Spleen (tissue), 11 donors: Measurements from ENCODE around the gene KCNE3. TPM values are rescaled to one million over a fixed set of nuclear protein-coding genes. Genes with fewer than 3 reads are reported as not detected.

Source experiments
- DNase-seq: peaks from one replicate; pipeline ENCODE4 v3.0.0-alpha.2; 2020
- H3K27ac ChIP-seq, 8 donors: fragments of 200-600 bp; sonication (generic) in 7 of 8; 1 replicate in 4 of 8; 2 replicates in 4 of 8; pipeline versions ENCODE4 v1.5.0 to v1.8.0; 2016 to 2021; ENCODE audit warnings: inconsistent platforms in 4 of 8, mild to moderate bottlenecking in 4 of 8, moderate library complexity in 1 of 8
- H3K27me3 ChIP-seq, 7 donors: fragments of 200-600 bp; sonication (generic) in 6 of 7; replicated peaks in 1 of 7; 1 replicate in 4 of 7; 2 replicates in 3 of 7; pipeline versions ENCODE4 v1.5.0 to v1.8.0; 2016 to 2021; ENCODE audit warnings: inconsistent platforms in 3 of 7, mild to moderate bottlenecking in 1 of 7
- H3K36me3 ChIP-seq, 6 donors: fragments of 200-600 bp; sonication (generic) in 5 of 6; 1 replicate in 4 of 6; 2 replicates in 2 of 6; pipeline versions ENCODE4 v1.5.0 to v1.8.0; 2016 to 2021; ENCODE audit warnings: inconsistent platforms in 2 of 6
- H3K4me1 ChIP-seq, 6 donors: fragments of 200-600 bp; sonication (generic) in 5 of 6; 1 replicate in 3 of 6; 2 replicates in 3 of 6; pipeline versions ENCODE4 v1.5.0 to v1.8.0; 2016 to 2021; ENCODE audit warnings: inconsistent platforms in 3 of 6
- H3K4me3 ChIP-seq, 8 donors: fragments of 200-600 bp; sonication (generic) in 7 of 8; 1 replicate in 4 of 8; 2 replicates in 4 of 8; pipeline versions ENCODE4 v1.5.0 to v1.8.0; 2016 to 2021; ENCODE audit warnings: inconsistent platforms in 4 of 8, mild to moderate bottlenecking in 4 of 8, moderate library complexity in 2 of 8
- H3K9me3 ChIP-seq, 8 donors: fragments of 200-600 bp; sonication (generic) in 7 of 8; 1 replicate in 4 of 8; 2 replicates in 4 of 8; pipeline versions ENCODE4 v1.5.0 to v1.8.0; 2016 to 2021; ENCODE audit warnings: inconsistent platforms in 4 of 8
- POLR2A ChIP-seq, 3 donors: fragments of 450-650 bp; IDR thresholded peaks; one replicate each; pipeline ENCODE4 v1.5.1; 2017; ENCODE audit warnings: antibody characterized with exemption in 3 of 3, mild to moderate bottlenecking in 1 of 3
- POLR2AphosphoS5 ChIP-seq, 3 donors: sonication (generic); formaldehyde crosslinking; IDR thresholded peaks; one replicate each; pipeline ENCODE4 v1.5.1; 2017; ENCODE audit warnings: antibody characterized with exemption in 3 of 3
- WGBS, 5 donors: extraction: QIAGEN DNeasy Blood & Tissue Kit in 3 of 5; methylation state at CpG; one replicate each; pipeline versions ENCODE4 v1.1.5 to v1.1.7; 2013 to 2018; 5-methylcytosine and 5-hydroxymethylcytosine counted together
- intact Hi-C: fragments of 100-400 bp; cut with DNase I; formaldehyde crosslinking; loops from one replicate; pipeline ENCODE4 v1.15.0; 2023; ENCODE audit warnings: low total_unique reads
- polyA plus RNA-seq, 3 donors: library from polyadenylated mRNA; stranded (reverse); fragments of 200-250 nt; gene quantifications; one replicate each; pipeline ENCODE4 v1.2.1, GENCODE V29; 2013
- total RNA-seq, 7 donors: library from RNA; depleted of rRNA in 3 of 7; stranded (reverse); fragments of >200 nt in 3 of 7; fragmentation: NEBNext Ultra II Directional in 4 of 7; extraction: Animal tissue kit (Norgen Biotek cat#: 25700) in 4 of 7; gene quantifications; one replicate each; pipeline versions ENCODE4 v1.1.0 to v1.2.1, GENCODE V29; 2016 to 2021
- TF ChIP-seq, protein P1 (sequence below), 11 experiments: fragments of 200-600 bp in 7 of 11; fragments of 450-650 bp in 4 of 11; sonication (generic) in 4 of 11; IDR thresholded peaks in 8 of 11; conservative IDR thresholded peaks in 3 of 11; 1 replicate in 7 of 11; 2 replicates in 4 of 11; pipeline versions ENCODE4 v1.4.0 to v1.8.0; 2016 to 2021; ENCODE audit warnings: antibody characterized with exemption in 11 of 11, inconsistent platforms in 4 of 11, mild to moderate bottlenecking in 1 of 11
- donor health status: healthy with polysubstance abuse.
- donor health status: DM: no; HTN: no; CAD: no; lungs with moderate emphysema.
- donor health status: DM: no; HTN: no; CAD: no.
- donor health status: Bipolar disorder and iron deficiency.
- donor health status: healthy.
- donor health status: DM: no; HTN: no; CAD: no.
- donor health status: DM: yes; HTN: yes; CAD: no.

KCNE3 gene
- total and polyA plus RNA-seq, 10 donors = 4.2 to 61.8 (median 23.3) TPM

DNA sequence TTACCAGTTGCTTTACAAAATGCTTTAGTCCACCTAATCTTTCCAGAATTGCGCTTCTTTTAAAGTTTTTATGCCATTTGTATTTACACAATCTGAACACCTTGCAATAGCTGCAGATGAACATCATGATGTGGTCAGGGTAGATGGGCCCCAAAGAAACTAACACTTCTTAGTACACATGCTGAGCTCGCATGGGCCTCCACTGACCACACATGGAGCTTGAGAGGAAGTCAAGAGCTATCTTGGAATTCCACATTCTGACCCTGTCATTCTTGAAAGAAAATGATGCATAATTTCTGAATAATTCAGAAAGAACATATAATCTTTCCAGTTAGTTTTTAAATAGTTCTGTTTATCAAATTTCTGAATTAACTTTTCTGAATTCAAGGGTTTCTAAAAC is 18.5 kb upstream of the KCNE3 start:
- H3K27me3 ChIP-seq = no peaks in the 10 kb centered on the region
- H3K27ac ChIP-seq = no peak overlapping the region
- DNase-seq = no peak
- no peaks in the 10 kb centered on the region for H3K9me3 ChIP-seq
- 70 to 88% (median 80%) methylated on average over 2 of the region's 2 CpGs for WGBS, 5 donors
- intact Hi-C loops = no loop called here
- H3K36me3 ChIP-seq = no peaks in the 10 kb centered on the region
- peaks cover 0 to 7% (median 0%) of the 10 kb centered on the region in 6 donors for H3K4me1 ChIP-seq
- TF ChIP-seq, protein P1, sequence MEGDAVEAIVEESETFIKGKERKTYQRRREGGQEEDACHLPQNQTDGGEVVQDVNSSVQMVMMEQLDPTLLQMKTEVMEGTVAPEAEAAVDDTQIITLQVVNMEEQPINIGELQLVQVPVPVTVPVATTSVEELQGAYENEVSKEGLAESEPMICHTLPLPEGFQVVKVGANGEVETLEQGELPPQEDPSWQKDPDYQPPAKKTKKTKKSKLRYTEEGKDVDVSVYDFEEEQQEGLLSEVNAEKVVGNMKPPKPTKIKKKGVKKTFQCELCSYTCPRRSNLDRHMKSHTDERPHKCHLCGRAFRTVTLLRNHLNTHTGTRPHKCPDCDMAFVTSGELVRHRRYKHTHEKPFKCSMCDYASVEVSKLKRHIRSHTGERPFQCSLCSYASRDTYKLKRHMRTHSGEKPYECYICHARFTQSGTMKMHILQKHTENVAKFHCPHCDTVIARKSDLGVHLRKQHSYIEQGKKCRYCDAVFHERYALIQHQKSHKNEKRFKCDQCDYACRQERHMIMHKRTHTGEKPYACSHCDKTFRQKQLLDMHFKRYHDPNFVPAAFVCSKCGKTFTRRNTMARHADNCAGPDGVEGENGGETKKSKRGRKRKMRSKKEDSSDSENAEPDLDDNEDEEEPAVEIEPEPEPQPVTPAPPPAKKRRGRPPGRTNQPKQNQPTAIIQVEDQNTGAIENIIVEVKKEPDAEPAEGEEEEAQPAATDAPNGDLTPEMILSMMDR (IDR thresholded peaks at IDR 0.05 in 8 of 11, conservative IDR thresholded peaks at IDR 0.05 in 3 of 11) = no peak
- TF ChIP-seq POLR2A (IDR thresholded peaks at IDR 0.05) = no peak
- no peak for TF ChIP-seq POLR2AphosphoS5 (IDR thresholded peaks at IDR 0.05)
- no peak overlapping the region for H3K4me3 ChIP-seq

DNA sequence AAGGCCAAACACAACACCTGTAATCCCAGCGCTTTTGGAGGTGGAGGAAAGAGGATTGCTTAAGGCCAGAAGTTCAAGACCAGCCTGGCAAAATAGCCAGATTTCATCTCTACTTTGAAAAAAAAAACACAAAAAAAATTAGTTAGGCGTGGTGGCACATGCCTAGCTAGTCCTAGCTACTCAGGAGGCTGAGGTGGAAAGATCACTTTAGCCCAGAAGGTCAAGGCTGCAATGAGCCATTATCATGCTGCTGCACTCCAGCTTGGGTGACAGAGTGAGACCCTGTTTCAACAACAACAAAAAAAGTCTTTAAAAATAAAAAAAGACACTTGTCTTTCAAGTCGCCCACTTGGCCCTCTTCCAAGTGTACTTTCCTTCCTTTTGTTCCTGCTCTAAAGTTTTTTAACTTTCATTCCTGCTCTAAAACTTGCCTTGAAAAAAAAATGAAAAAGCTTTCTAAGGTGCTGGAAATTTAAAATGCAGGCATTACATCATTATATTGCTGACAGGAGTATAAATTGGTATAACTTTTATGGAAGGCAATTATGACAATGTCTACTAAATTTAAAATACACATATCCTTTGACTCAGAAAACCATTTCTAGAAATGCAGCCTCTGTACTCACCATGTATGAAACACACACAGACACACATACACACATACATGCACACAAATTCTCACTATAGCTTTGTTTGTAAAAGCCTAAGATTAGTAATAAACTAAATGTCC is 13.5 kb upstream of the KCNE3 start:
- TF ChIP-seq POLR2AphosphoS5 (IDR thresholded peaks at IDR 0.05) (no peak), POLR2A (IDR thresholded peaks at IDR 0.05) (no peak)
- TF ChIP-seq, protein P1 (IDR thresholded peaks at IDR 0.05 in 8 of 11, conservative IDR thresholded peaks at IDR 0.05 in 3 of 11) = no peak
- H3K27me3 ChIP-seq = peaks cover 0 to 4% (median 0%) of the 10 kb centered on the region in 7 donors
- no peaks in the 10 kb centered on the region for H3K36me3 ChIP-seq
- 49 to 57% (median 53%) methylated on average over 3 of the region's 3 CpGs for WGBS, 5 donors
- no peak overlapping the region for H3K27ac ChIP-seq
- no peak overlapping the region for H3K4me3 ChIP-seq
- intact Hi-C loops = no loop called here
- H3K9me3 ChIP-seq = no peaks in the 10 kb centered on the region
- DNase-seq = no peak
- H3K4me1 ChIP-seq = peaks cover 0 to 5% (median 0%) of the 10 kb centered on the region in 6 donors

DNA sequence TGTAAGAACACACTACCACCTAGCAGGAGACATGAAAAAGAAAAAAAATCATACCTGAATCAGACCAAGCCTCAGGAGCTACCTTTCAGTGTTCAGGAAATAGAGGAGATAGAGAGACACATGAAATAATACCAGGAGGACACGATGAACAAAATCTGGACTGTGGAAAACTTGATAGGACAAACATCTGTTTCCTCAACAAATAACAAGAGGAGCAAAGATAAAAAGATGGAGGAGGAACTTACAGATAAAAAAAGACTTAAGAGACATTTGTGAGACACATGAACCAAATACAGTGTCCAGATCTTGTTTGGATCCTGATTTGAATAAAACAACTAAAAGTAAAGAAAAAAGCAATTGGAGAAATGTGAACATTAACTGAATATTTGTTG is 12.4 kb upstream of the KCNE3 start:
- peaks cover 0 to 5% (median 0%) of the 10 kb centered on the region in 6 donors for H3K4me1 ChIP-seq
- no peaks in the 10 kb centered on the region for H3K36me3 ChIP-seq
- 12 to 26% (median 23%) methylated on average over 1 of the region's 1 CpG for WGBS, 5 donors
- intact Hi-C loops = no loop called here
- no peak for DNase-seq
- H3K4me3 ChIP-seq = no peak overlapping the region
- TF ChIP-seq POLR2A (IDR thresholded peaks at IDR 0.05) (no peak), POLR2AphosphoS5 (IDR thresholded peaks at IDR 0.05) (no peak)
- TF ChIP-seq, protein P1 (IDR thresholded peaks at IDR 0.05 in 8 of 11, conservative IDR thresholded peaks at IDR 0.05 in 3 of 11) = no peak
- H3K27me3 ChIP-seq = peaks cover 0 to 4% (median 0%) of the 10 kb centered on the region in 7 donors
- no peaks in the 10 kb centered on the region for H3K9me3 ChIP-seq
- H3K27ac ChIP-seq = no peak overlapping the region

DNA sequence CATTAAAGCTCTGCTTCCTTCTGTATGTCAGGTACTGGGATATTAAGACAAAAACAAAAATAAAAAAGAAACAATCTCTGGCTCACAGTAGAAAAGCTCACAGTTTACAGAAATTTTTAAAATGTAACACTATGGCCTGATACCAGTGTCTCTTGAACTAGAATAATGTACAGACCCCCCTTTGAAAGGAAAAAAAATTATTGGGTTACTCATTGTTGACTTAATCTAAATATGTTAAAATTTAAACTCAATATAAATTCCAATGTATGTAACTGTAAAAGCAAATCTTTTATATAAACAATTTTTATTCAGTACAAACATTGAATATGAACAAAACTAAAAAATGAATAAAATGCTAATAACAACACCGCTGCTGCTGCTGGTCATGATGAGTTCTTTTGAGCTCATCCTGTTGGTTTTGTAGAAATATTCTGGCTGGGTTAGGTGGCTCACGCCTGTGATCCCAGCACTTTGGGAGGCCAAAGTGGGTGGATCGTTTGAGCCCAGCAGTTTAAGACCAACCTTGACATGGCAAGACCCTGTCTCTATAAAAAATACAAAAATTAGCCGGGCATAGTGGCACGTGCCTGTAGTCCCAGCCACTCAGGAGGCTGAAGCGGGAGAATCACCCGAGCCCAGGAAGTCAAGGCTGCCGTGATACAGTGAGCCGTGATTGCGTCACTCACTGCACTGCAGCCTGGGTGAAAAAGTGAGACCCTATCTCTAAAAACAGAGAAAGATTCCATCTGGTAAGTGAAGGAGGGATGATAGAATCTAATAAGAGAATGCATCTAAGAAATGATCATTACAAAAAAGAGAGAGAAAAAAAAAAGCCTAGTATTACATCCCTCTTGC is 11.8 kb upstream of the KCNE3 start:
- H3K27me3 ChIP-seq = peaks cover 0 to 4% (median 0%) of the 10 kb centered on the region in 7 donors
- WGBS, 5 donors = 69 to 86% (median 82%) methylated on average over 10 of the region's 10 CpGs
- TF ChIP-seq, protein P1 (IDR thresholded peaks at IDR 0.05 in 8 of 11, conservative IDR thresholded peaks at IDR 0.05 in 3 of 11) = no peak
- TF ChIP-seq POLR2A (IDR thresholded peaks at IDR 0.05) (no peak), POLR2AphosphoS5 (IDR thresholded peaks at IDR 0.05) (no peak)
- H3K27ac ChIP-seq = no peak overlapping the region
- H3K9me3 ChIP-seq = no peaks in the 10 kb centered on the region
- intact Hi-C loops = no loop called here
- H3K4me1 ChIP-seq = peaks cover 0 to 5% (median 0%) of the 10 kb centered on the region in 6 donors
- H3K36me3 ChIP-seq = no peaks in the 10 kb centered on the region
- no peak overlapping the region for H3K4me3 ChIP-seq
- no peak for DNase-seq
